OCI-LY1 (cell line): Measurements from ENCODE around the gene PPARD.

Source experiments
- H2AFZ ChIP-seq: fragments of 200-600 bp; sonication (generic), shearing (Covaris generic); 2 replicates; pipeline ENCODE4 v1.6.0; 2014; ENCODE audit warnings: antibody characterized with exemption, mild to moderate bottlenecking, low read length
- H3F3A ChIP-seq: fragments of 200-600 bp; sonication (generic), shearing (Covaris generic); 2 replicates; pipeline ENCODE4 v1.6.0; 2014; ENCODE audit warnings: mild to moderate bottlenecking, antibody characterized with exemption, low read length, moderate library complexity; ENCODE audit not compliant: insufficient read depth
- H3K27ac ChIP-seq: fragments of 200-600 bp; sonication (generic); 2 replicates; pipeline ENCODE4 v1.5.1; 2014; ENCODE audit warnings: low read length, mixed run types, mild to moderate bottlenecking, low read depth; ENCODE audit not compliant: poor library complexity, severe bottlenecking
- H3K27me3 ChIP-seq: fragments of 200-600 bp; sonication (generic); 2 replicates; pipeline ENCODE4 v1.6.0; 2014; ENCODE audit warnings: antibody characterized with exemption, mild to moderate bottlenecking, low read length, moderate library complexity; ENCODE audit not compliant: insufficient read depth
- H3K36me3 ChIP-seq: fragments of 200-600 bp; sonication (generic); 2 replicates; pipeline ENCODE4 v1.6.1; 2014; ENCODE audit warnings: mild to moderate bottlenecking, antibody characterized with exemption, low read length, moderate library complexity, mixed read lengths; ENCODE audit not compliant: insufficient read depth
- H3K4me1 ChIP-seq: fragments of 200-600 bp; sonication (generic); 2 replicates; pipeline ENCODE4 v1.5.1; 2014; ENCODE audit warnings: mild to moderate bottlenecking, low read length, moderate library complexity; ENCODE audit not compliant: insufficient read depth, severe bottlenecking
- H3K4me2 ChIP-seq: fragments of 200-600 bp; sonication (generic), shearing (Covaris generic); 2 replicates; pipeline ENCODE4 v1.6.1; 2014; ENCODE audit warnings: low read length
- H3K4me3 ChIP-seq: fragments of 200-600 bp; sonication (generic); 2 replicates; pipeline ENCODE4 v1.5.1; 2014; ENCODE audit warnings: low read length, low read depth, mild to moderate bottlenecking, mixed read lengths; ENCODE audit not compliant: poor library complexity, severe bottlenecking
- H3K79me2 ChIP-seq: fragments of 200-600 bp; shearing (Covaris generic); 2 replicates; pipeline ENCODE4 v1.6.1; 2016; ENCODE audit warnings: mixed run types, low read length, mixed read lengths; ENCODE audit not compliant: insufficient read depth
- H3K9ac ChIP-seq: fragments of 200-600 bp; sonication (generic), shearing (Covaris generic); 2 replicates; pipeline ENCODE4 v1.6.1; 2014; ENCODE audit warnings: mild to moderate bottlenecking, low read length, mixed read lengths
- H3K9me2 ChIP-seq: fragments of 200-600 bp; sonication (generic), shearing (Covaris generic); 2 replicates; pipeline ENCODE4 v1.6.1; 2014; ENCODE audit warnings: low read depth, mild to moderate bottlenecking, low read length, mixed read lengths
- H3K9me3 ChIP-seq: fragments of 200-600 bp; shearing (Covaris generic); 2 replicates; pipeline ENCODE4 v1.6.1; 2014; ENCODE audit warnings: low read length, mixed read lengths
- H4K20me1 ChIP-seq: fragments of 200-600 bp; sonication (generic), shearing (Covaris generic); 2 replicates; pipeline ENCODE4 v1.6.0; 2016; ENCODE audit warnings: mild to moderate bottlenecking, low read length; ENCODE audit not compliant: insufficient read depth
- EZH2 ChIP-seq: fragments of 200-600 bp; sonication (generic), shearing (Covaris generic); IDR thresholded peaks from 2 replicates; pipeline ENCODE4 v1.8.0; 2017; ENCODE audit warnings: borderline replicate concordance, mixed run types, mild to moderate bottlenecking, antibody characterized with exemption, low read length, moderate library complexity, mixed read lengths
- TF ChIP-seq, protein P1 (sequence below): fragments of 200-600 bp; sonication (generic), shearing (Covaris generic); IDR thresholded peaks from 2 replicates; pipeline ENCODE4 v1.5.1; 2017; ENCODE audit warnings: mild to moderate bottlenecking, antibody characterized with exemption, low read length, moderate library complexity, mixed read lengths

Gene PPARD

GRCh38 chr6:35400901-35401311 is 58.5 kb downstream of the PPARD start:
- Histone ChIP-seq H3K4me3 (no peak overlapping the region), H3K9me3 (no peaks in the 10 kb centered on the region), H3K9me2 (no peaks in the 10 kb centered on the region), H3K27ac (no peak overlapping the region), H3K9ac (no peak overlapping the region), H3K79me2 (no peaks in the 10 kb centered on the region), H3K27me3 (no peaks in the 10 kb centered on the region), H3K4me1 (no peaks in the 10 kb centered on the region), H3K4me2 (no peak overlapping the region), H4K20me1 (no peaks in the 10 kb centered on the region), H2AFZ (no peak overlapping the region), H3K36me3 (no peaks in the 10 kb centered on the region), H3F3A (no peaks in the 10 kb centered on the region)
- TF ChIP-seq EZH2, result no peak
- TF ChIP-seq, protein P1, sequence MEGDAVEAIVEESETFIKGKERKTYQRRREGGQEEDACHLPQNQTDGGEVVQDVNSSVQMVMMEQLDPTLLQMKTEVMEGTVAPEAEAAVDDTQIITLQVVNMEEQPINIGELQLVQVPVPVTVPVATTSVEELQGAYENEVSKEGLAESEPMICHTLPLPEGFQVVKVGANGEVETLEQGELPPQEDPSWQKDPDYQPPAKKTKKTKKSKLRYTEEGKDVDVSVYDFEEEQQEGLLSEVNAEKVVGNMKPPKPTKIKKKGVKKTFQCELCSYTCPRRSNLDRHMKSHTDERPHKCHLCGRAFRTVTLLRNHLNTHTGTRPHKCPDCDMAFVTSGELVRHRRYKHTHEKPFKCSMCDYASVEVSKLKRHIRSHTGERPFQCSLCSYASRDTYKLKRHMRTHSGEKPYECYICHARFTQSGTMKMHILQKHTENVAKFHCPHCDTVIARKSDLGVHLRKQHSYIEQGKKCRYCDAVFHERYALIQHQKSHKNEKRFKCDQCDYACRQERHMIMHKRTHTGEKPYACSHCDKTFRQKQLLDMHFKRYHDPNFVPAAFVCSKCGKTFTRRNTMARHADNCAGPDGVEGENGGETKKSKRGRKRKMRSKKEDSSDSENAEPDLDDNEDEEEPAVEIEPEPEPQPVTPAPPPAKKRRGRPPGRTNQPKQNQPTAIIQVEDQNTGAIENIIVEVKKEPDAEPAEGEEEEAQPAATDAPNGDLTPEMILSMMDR, result no peak

DNA sequence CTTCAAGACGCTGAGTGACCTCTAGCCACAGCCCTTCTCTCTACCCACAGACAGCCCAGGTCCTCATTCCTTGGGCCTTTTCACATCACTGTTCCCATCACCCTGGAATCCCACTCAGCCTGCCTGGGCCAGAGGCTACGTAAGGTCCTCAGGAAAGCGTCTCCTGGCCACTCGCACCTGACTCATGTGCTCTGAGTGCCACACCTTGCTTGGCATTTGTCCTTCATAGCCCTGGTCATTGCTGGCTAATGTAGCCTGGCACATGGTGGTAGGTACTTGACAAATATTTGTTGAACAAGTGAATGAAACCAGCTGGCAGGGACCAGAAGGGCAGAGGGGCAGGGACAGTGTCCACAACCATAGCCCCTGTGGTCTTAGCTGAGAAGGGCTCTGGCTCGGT is 59.2 kb downstream of the PPARD start:
- Histone ChIP-seq H4K20me1 (no peaks in the 10 kb centered on the region), H3K27ac (no peak overlapping the region), H3K4me1 (no peaks in the 10 kb centered on the region), H3K36me3 (no peaks in the 10 kb centered on the region), H3K4me3 (no peak overlapping the region), H3K79me2 (no peaks in the 10 kb centered on the region), H3K4me2 (no peak overlapping the region), H3K9ac (no peak overlapping the region), H3K27me3 (no peaks in the 10 kb centered on the region; the same call in 1 of the 2 replicates), H3K9me2 (no peaks in the 10 kb centered on the region), H3F3A (no peaks in the 10 kb centered on the region), H3K9me3 (no peaks in the 10 kb centered on the region), H2AFZ (no peak overlapping the region)
- TF ChIP-seq EZH2, result no peak
- TF ChIP-seq, protein P1, result no peak

DNA sequence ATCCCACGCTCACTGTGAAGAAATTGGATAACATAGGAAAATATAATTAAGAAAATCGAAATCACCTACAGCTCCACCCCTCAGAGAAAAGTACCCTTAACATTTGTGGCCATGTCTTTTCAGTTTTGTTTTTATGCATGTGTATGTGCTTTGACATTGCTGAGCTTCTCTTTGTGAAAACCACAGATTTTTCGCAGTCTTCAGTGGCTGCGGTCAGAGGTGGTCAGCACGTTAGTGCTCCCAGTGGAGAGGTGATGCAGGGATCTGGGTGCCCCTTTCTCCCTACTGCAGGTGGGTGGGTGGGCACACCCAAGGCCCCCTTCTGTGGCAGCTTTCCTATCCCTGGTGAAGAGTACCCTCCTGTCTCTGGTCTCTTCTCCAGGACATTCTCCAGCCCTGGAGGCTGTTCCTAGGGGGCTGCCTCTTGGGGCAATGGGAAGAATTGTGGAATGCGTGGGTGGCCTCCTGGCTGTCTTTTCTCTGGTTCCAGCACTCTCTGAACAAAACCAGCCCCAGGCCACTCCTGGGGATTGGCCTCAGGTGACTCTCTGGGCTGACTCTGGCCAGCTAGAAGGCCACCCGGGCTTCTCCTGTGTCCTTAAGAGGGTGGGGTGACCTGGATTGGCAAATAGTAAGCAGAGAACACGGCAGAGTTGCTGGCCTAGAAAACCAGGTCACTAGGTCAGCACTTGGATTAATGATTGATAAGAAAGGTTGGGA is 59.9 kb downstream of the PPARD start:
- TF ChIP-seq EZH2, result no peak
- TF ChIP-seq, protein P1, result no peak
- H3K36me3 ChIP-seq, result no peaks in the 10 kb centered on the region
- H3K27ac ChIP-seq, result no peak overlapping the region
- peaks cover 3% of the 10 kb centered on the region; the same call in 1 of the 2 replicates for H3K27me3 ChIP-seq
- no peaks in the 10 kb centered on the region for H3K9me3 ChIP-seq
- no peaks in the 10 kb centered on the region for H3K4me1 ChIP-seq
- no peak overlapping the region for H3K4me3 ChIP-seq
- H4K20me1 ChIP-seq, result no peaks in the 10 kb centered on the region
- H3K9me2 ChIP-seq, result no peaks in the 10 kb centered on the region
- H3K79me2 ChIP-seq, result no peaks in the 10 kb centered on the region
- no peak overlapping the region for H3K4me2 ChIP-seq
- no peaks in the 10 kb centered on the region for H3F3A ChIP-seq
- H3K9ac ChIP-seq, result no peak overlapping the region
- no peak overlapping the region for H2AFZ ChIP-seq
